ENCODE results near the gene HOXA6.
A peak's percentile ranks its signal among the peaks of the same experiment; 100 is the strongest.

Gene HOXA6

DNA sequence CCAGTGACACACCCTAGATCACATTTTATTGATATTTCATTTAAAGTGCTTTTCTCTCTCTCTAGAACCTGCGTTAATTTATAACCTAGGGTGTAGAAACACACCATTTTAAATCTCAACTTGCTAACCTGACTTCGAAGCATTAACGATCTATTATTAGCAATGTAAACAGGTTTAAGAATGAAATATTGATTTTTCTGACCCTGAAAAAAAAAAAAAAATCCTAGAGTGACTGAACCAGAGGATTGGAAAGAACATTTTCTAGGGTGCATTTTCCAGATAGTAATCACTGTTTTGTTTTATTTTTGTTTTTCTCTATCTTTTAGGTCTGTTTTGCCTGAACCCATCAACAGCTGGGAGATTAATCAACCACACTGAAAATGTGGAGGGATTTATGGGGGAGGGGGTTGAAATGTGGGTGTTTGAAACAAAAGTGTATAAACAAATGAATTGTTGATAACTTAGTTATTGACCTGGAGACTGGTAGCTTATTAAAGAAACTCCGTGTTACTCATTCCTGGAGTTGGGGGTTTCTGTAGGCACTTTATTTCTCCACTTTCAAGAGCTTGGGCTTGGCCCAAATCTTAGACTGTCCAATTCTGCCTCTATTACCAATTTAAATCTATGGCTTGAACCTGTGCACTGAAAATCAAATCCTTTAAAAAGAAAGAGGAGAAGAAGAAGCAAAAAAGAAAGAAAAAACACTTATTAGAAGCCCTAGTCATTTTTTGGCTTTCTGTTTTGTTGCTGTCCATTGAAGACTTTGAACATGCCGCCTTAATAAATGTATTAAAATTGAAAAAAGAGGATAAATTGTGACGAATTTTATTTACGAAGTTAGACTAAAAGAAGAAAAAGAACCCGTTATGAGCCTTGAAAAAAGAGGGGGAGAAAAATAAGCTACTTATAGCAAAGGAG is 47.9 kb downstream of the HOXA6 start:
- DNase-seq (ENCODE audit: low read depth in 3 of 3, low spot score in 1 of 3) = no peak

- DNase-seq (ENCODE audit: low read depth in 3 of 3, low spot score in 1 of 3) = no peak
Measured at GRCh38 chr7:27098578-27099451, 48.8 kb downstream of the HOXA6 start.

GRCh38 chr7:27097686-27098577 is 49.6 kb downstream of the HOXA6 start:
- no peak for DNase-seq (ENCODE audit: low read depth in 3 of 3, low spot score in 1 of 3)

DNA sequence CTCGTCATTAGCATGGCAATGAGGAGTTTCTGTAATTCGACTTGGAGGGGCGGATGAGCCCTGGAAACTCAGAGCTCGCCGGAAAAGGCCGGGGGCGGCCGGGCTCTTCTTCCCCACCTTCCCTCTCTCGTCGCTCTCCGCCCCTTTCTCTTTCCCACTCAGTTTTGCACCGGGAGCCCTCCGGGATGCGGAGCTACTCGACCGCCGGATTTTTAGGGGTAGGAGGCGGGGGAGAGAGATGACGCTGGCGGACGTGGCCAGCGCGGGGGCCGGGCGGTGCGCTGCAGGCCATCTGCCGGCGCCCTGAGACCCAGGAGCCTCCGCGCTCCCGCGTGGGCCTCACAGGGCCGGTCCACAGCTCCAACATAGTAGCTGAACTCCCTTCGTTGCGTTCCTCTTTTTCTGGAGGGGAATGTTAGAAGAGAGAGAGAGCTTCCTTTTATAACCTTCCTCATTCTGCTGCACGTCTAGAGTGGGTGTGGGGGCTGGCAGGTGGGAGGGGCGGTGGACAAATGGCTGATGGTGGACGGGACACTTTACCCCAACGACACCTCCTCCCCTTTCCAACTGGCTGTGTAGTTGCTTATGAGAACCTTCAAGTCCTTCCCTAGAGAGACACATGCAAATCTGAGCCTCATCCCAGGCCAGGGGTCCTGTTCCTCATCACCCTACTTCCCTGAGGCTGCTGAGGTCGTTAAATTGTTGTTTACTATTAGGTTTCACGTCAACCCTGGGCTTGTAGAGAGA is 50.6 kb downstream of the HOXA6 start:
- no peak for DNase-seq (ENCODE audit: low read depth in 3 of 3, low spot score in 1 of 3)

GRCh38 chr7:27095897-27096767 is 51.4 kb downstream of the HOXA6 start, which contains the start of gene HOXA1:
TSS of gene HOXA1 (minus strand) at chr7:27096000. CDS start at chr7:27095912, 88 bp downstream.
- peak; percentile 24 to 42 (median 32) for DNase-seq (ENCODE audit: low read depth in 3 of 3, low spot score in 1 of 3)

Measured in stimulated activated CD4-positive, alpha-beta T cell treated with anti-CD3 and anti-CD28 coated beads, TNF-alpha, amount 100 ng/mL, for 1 hour (primary cell).